Kidney capillary endothelial cell (primary cell): ENCODE measurements around the gene TMBIM4.
A peak's percentile ranks its signal among the peaks of the same experiment; 100 is the strongest.

Experiments used
- DNase-seq: peaks from one replicate; pipeline ENCODE4 v3.0.0-alpha.2; 2018; ENCODE audit warnings: low spot score

The TMBIM4 gene

DNA sequence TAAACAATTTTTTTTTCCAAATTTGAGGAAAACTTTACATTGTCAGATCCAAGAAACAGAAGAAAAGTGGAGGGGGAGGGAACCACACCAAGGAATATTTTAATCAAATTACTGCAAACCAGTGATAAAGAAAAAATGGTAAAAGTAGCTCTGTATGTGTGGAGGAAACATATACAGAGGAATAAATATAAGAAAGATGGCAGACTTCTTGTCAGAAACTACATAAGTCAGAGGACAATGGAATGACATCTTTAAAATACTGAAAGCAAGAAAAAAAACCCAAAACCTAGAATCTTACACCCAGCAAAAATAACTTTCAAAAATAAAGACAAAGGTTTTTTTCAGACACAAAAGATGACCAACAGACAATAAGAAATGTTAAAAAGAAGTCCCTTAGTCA, 29.1 kb downstream of the TMBIM4 start:
- DNase-seq = no peak

DNA sequence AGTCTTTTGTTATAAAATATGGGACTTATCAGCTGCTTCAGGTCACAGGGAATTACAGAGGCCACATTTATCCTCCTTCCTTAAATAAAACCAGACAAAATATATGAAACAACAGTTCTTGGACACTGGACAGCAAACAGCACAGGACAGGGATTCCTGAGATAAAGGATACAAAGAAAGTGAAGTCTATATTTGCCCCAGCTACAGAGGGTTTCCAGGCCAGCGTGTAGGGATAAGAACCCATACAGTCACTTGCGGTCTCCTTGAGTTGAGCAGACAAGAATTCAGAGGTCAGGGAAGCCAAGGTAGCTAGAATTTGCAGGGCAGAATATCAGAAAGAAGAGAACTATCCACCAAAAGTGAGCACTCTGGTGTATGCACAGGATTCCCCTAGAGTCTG, 30.5 kb downstream of the TMBIM4 start:
- no peak for DNase-seq

DNA sequence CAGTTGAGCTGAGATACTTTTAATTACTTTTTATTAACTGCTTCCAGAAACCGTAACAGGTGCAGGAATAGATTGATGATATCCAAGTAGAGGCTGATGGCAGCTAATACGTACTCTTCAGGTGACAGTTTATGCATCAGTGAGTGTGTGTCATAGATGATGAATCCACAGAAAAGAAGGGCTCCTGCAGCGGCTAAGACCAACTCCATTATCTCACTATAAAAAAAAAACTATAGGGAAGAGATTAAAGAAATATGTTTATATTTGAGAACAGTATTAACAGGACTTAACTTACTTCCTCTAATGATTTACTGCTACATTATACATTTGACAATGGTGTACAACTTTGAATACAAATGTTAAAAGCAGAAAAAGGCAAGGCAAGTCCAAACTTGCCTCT, 31.9 kb downstream of the TMBIM4 start:
- no peak for DNase-seq

DNA sequence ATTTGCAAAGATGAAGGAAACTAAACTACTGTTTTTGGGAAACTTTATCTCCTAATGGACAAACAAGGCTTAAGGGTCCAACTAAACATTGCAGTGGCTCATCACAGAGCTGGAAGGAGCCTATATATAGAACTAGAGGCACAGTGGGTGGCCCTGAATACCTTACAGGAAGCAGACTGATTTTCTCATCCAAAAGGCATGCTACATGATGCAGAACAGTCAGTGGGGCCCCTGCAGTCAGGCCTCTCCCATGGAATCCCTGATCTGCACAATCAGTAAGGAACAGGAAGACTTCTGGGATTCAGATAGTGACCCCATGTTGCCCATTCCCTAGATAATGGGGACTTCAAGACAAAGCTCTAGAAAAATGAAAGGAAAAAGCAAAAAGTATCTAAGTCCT, 37.4 kb downstream of the TMBIM4 start:
- DNase-seq = peak; percentile 73

DNA sequence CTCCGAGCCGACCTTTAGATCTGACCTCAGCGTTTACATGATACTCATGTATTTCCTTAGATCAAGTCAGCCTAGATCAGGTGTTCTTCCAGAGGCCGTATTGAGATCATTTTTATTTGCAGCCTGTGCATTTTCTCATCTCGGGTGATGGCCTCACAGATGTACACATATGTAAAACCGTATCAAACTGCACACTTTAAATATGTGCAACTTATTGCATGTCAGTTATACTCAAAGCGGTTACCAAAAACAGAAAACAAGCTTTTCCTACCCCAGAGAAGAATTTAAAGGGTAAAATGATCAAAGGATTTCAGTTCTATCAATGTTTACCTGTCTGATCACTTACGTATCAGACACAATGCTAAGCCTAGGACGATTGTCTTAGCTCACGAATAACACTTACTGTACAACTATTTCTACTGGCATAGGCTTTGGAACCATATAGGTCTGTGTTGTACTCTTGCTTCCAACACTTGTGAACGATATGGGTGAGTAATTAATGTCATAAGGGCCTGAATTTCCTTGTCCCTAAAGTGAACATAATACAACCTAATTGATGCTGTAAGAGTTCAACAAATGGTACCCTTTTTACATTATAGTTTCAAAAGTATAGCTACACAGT, 38.6 kb downstream of the TMBIM4 start:
- DNase-seq = no peak

DNA sequence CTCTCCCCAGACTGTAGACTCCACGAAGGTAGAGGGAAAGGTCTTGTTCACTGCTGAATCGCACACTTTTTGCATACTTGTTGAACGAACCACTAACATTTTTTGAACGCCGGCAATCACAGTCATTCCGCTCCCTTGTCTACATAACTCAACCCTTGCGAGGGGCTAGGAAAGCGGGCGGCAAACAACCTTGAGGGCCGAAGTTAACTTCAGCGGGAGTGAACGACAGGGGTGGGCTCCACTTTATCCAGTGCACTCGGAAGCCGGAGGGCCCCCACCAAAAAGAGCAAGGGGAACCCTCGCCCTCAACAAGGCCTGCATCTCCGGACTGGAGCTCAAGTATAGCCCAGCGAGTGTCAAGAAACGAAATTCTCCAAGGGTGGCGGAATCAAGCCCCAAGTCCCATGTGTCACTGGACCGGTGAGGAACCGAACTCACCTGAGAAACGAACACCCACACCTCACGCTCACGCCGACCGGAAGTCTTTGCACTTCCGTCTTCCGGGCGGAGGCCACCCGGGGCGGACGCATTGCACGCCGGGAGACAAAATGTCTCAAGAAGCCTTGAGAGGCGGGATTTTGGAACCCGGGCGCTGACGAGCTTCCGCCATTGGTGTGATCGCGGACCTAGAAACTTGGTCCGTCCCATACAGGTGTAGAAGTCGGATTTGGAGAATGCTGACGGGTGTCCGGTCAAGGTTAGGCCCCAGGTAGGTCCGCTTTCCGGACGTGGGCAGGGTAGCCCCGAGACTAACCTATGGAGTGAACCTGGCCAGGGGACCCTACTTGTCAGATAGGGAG, 39.3 kb downstream of the TMBIM4 start, which contains the start of gene LLPH:
Gene LLPH, minus strand, starts transcription at position 484 of the 800 bp plus-strand sequence. CDS start 1,644 bp downstream, outside the sequence.
- peak; percentile 68 for DNase-seq

DNA sequence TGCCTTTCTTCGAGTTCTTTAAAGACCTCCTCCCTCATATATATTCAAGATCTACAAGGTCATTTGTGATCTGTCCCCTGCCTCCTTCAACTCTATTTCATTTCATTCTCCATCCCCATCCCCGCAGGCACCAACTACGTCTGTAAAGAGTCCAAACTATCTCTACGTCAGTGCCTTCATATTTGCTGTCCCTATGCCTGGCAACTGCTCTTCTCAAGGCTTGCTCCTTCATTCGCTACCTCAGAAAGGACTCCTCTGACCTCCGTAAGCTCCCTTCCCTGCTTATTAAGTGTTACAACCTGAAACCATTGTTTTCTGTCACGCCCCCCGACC, 39.9 kb downstream of the TMBIM4 start:
- DNase-seq = no peak

DNA sequence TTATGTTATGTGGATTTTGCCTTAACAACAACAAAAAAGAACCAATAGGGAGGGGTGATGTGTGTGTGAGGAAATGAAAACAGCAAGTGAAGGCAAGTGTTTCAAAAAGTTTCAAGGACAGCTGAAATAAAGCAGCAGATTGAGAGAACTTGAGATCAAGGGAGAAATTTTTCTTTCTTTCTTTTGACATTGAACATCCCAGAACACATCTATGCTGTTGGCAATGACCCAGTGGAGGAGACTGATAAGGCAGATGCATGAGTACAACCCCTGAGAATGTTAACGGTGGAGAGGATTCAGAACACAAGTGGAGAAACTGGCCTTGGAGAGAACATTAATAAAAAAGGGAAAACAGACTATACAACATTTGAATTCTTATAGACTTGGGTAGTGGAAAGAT, 42.1 kb downstream of the TMBIM4 start:
- no peak for DNase-seq

DNA sequence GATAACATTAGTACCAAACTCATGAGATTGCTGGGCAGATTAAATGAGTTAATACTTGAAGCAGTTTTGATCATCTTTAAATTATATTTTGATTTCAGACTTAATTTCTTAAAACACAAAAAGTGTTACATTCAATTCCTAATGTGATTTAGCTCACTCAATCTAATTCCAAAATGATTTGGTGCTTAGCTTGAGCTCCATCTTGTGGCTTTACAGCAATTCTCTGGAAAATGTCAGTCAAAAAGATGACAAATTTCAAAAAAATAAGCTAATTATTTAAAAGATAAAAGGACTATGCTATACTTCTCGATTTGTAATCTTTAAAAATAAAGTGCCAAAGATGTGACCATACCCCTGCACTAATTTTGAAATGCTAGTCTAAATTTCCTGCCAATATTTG, 49.3 kb downstream of the TMBIM4 start:
- DNase-seq = no peak

DNA sequence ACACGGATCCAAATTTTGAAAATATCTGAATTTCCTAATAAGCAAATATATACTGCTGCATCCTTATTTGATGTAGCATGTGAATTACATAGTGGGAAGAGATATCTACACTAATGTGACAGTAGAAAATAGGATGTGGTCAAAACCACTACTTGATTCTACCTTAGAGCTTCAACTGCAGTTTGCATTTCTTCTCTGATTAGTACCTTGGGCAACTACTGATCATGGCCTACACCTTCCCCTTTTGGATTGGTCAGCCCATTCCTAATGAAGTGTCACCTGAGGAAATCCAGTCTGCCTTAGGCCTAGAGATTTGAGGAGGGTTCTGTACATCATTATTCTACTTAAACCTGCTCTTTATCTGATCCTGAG, 49.9 kb downstream of the TMBIM4 start:
- no peak for DNase-seq

DNA sequence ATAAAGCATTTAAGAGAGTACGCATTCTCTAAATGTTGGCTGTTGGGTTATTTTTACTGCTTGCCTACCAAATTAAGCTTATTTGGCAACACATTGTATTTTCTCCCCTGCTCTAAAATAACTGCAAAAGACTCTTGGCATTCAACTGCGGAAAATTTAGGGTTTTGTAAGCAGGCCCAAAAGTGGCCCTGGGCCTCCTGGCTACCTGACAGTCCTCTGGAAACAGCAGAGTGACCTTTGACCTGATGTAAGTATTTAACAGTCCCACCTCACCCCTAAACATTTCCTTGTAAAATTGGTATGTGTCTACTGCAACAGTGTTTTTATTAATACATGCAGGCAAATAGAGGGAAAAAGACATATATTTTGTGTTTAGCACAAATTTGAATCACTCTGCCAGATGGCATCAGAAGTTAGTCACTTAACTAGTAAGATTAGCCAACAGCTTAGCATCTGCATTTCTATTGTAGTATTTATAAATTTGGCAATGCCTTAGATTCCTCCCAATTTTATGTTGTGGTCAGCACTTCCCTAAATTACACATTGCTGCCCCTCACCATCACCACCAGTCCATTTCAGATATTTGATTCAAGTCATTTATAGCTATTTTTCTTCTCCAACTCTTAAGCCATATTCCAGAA, 50.4 kb downstream of the TMBIM4 start:
- DNase-seq = no peak

DNA sequence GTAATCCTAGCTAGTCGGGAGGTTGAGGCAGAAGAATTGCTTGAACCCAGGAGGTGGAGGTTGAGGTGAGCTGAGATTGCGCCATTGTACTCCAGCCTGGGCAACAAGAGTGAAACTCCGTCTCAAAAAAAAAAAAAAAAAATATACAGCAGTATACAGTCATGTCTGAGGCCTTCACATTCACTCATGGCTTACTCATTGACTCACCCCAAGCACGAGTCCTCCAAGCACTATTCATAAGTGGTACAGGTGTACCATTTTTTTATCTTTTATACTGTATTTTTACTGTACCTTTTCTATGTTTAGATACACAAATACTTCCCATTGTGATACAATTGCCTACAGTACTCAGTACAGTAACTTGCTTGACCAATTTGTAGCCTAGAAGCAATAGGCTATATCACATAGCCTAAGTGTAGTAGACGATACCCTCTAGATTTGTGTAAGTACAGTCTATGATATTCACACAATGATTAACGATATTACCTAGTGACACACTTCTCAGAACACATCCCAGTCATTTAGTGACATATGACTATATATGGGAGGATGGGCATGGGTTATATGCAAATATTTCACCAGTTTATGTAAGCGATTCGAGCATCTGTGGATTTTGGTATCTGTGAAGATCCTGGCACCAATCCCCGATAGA, 51.4 kb downstream of the TMBIM4 start:
- no peak for DNase-seq

DNA sequence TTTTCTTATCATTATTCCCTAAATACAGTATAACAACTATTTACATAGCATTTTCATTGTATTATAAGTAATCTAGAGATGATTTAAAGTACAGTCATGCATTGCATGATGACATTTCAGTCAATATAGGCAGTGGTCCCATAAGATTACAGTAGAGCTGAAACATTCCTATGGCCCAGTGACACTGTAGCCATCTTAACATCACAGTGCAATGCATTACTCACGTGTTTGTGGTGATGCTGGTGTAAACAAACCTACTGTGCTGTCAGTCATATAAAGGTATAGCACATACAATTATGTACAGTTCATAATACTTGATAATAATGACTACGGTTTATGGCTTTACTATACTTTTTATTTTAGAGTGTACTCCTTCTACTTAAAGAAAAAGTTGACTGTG, 52.6 kb downstream of the TMBIM4 start:
- DNase-seq = no peak

DNA sequence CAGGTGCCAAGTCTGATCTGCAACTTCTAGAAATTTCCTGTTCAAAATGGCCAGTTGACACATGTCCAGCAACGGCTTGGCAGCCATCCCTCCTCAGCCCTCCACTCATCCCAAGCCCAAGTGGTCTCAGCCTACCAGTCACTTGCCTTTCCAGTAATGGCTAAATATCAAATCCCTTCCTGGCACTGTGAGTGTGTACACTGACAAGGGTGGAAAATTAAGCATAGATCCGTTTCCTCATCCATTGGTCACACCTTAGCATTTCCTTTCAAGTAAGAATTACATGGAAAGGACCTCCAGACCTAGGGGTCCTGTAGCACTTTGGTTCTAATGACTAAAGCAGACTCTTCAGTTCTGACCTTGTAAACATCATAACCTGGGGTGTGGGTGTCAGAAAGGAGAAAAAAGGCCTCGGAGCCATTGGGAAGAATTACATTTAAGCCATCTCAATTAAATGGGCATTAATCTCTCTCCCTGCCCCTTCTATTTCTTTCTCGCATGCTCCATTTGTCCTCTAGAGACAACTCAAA, 54.7 kb downstream of the TMBIM4 start:
- no peak for DNase-seq

DNA sequence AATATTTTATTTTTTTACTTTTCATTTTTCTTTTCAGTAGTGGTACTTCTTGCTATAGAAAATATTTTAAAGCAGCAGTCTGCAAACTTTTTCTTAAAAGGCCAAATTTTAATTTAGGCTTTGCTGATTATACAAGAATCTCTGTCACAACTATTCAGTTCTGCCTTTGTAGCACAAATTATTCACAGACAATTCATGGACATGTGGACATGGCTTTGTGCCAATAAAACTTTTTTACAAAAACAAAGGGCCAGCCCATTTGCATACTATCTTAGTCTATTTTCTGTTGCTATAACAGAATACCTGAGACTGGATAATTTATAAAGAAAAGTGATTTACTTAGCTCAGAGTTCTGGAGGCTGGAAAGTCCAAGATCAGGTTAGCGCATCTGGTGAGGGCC, 56.3 kb downstream of the TMBIM4 start:
- DNase-seq = no peak

DNA sequence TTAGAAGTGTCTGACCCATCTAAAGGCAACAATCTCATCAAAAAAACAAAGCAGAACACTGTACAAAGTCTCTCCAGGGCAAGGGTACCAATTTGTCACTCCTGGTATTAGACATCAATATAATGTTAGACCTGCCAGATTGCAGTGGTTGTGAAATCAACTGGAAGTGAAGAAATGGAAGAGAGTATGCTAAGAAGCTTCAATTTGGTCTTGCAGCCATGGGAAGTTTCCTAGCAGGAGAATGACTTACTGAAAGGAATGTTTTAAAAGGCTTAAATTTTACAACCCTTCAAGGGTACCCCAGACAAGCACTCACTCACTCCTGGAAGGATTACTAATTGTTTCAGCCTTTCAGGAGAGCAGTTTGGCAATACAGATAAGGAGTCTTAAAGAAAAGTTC, 58.2 kb downstream of the TMBIM4 start:
- DNase-seq = no peak

DNA sequence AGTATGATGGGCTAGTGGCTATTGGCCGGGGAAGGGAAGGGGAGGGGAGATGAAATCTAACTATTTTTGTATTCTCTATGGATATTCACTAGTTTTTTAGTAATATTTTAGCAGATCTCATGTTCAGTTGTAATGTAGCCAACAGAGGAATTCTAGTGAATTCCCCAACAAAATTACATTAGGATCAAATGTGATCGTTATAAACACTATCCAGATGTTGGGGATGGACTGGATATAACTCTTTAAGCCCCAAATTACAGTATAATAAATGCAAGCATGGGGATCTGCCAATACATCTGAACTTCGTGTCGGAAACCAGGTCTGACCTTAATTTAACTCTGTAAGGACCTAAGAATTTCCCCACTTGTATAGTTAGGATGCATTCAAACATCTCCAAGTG, 60.7 kb downstream of the TMBIM4 start:
- DNase-seq = no peak

DNA sequence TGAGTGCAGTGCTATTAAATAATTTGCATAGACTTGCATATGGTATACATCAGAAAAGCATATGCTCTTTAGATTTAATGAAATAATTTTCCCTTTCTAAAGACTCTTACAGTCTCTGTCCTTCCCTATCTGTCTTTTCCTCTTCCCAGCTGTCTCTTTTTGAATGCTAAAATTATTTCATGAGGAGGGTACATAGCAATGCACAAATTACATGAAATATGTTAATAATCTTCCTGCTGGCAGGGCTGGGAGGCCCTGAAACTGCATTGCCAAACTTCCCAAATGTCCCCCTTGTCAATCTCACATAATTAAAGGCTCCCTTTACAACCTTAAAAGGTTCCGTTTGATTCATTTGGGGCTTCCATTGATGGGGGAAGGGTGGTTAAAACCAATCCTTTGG, 61.4 kb downstream of the TMBIM4 start:
- no peak for DNase-seq

DNA sequence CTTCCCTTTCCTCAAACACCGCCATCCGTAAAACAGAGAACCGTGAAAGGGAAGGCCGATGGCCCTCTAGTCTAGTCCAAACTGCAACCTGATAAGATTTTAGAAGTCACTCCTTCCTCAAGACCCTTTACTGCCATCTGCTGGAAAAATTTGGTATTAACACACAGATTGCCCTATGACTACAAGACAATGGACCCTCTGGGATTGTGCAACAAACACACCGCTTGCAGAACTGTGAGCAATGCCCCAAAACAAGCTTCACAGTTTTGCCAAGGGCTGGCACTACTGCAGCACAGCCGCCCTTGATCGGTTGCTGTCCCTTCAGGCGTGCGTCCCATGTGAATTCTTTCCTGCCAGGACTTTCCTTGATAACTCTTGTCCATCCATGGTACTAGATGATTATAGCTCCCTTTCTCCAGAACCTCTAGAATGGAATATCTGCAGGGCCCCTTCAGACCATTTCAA, 62.3 kb downstream of the TMBIM4 start:
- peak; percentile 70 for DNase-seq

DNA sequence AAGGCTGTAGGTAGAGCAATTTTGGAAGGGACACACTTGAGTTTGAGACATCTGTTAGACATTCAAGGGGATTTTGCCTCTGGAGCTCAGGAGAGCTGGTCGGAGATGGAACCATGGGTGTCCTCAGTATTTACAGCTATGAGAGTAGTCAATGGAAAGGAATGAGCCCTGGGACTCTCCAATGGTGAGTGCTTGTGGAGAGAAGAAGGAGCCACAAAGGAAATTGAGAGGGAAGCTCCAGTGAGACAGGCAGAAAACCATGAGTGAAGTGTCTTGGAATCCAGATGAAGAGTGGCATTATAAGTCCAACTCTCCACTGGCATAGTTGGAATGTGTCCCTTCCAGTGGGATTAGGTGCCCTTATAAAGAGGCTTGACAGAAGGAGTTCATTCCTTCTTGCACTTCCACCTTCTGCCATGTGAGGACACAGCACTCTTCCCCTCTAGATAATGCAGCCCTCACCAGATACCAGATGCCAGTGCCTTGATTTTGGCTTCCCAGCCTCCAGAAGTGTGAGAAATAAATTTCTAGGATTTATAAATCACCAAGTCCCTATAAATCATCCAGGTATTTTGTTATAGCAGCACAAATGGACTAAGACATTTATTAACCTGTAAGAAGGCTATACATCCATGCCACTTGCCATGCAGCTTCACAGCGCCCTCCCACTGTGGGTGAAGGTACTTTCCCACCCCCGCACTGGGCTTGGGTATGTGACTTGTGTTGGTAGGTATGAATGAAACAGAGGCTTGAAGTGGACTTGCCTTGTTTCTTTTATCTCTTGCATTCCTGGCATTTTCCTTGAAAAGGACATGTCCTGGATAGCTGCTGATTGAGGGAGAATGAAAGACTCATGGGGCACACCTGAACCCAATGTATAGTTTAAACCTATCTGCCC, 66.5 kb downstream of the TMBIM4 start:
- DNase-seq = no peak

DNA sequence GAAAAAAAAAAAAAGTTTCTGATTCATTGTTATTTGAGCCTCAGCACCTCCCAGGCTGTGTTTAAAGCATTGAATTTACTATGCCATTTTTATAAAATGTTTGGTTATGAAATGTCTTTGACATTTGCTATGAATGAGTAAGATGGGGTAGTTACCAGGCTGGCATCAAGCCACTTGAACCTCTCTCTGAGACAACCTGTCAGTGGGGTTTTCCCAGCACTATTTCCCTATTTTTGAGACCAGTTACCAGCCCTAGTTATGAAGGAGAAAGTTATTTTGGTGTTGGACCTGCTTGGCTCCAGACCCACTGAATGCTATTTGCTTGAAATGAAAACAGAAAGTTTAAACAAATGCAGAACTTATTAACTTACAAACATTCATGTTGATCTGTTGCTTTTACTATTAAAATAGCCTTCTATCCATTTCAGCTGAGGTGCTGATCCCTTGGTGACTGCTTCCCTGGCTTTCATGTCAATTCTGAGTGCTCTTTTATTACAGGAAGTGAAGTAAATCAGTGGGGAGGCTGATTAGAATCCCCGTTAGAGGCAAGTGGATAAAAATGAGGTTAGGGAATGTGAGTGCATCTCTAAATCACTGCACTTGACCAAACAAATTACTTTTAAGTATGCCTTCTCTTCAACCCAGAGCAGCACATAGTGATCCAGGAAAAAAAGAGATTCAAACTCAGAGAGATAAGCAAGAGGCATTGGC, 77.1 kb downstream of the TMBIM4 start:
- no peak for DNase-seq
